Thyroid gland (tissue), 4 donors: ENCODE data around the gene KCTD2. TPM values are rescaled to one million over a fixed set of nuclear protein-coding genes. Genes with fewer than 3 reads are reported as not detected.
A peak's percentile ranks its signal among the peaks of the same experiment; 100 is the strongest.

ENCODE experiments used
- DNase-seq, 2 donors: peaks; one replicate each; pipeline ENCODE4 v3.0.0-alpha.2; 2019
- H3K27ac ChIP-seq, 3 donors: fragments of 200-600 bp; sonication (generic); 1 replicate in 2 of 3; 2 replicates in 1 of 3; pipeline ENCODE4 v1.5.1; 2016 to 2019; ENCODE audit warnings: mild to moderate bottlenecking in 1 of 3, moderate library complexity in 1 of 3
- H3K27me3 ChIP-seq: fragments of 200-600 bp; sonication (generic); one replicate; pipeline ENCODE4 v1.5.1; 2019
- H3K36me3 ChIP-seq, 2 donors: fragments of 200-600 bp; sonication (generic); one replicate each; pipeline ENCODE4 v1.5.1; 2016 to 2019
- H3K4me1 ChIP-seq, 2 donors: fragments of 200-600 bp; sonication (generic); one replicate each; pipeline ENCODE4 v1.5.1; 2017 to 2019
- H3K4me3 ChIP-seq, 3 donors: fragments of 200-600 bp; sonication (generic); replicated peaks in 1 of 3; 1 replicate in 2 of 3; 2 replicates in 1 of 3; pipeline ENCODE4 v1.5.1; 2016; ENCODE audit warnings: mild to moderate bottlenecking in 1 of 3
- H3K9me3 ChIP-seq: fragments of 200-600 bp; sonication (generic); one replicate; pipeline ENCODE4 v1.5.1; 2017
- CTCF ChIP-seq, 6 experiments: fragments of 200-600 bp in 3 of 6; fragments of 450-650 bp in 3 of 6; sonication (generic) in 3 of 6; IDR thresholded peaks; one replicate each; pipeline ENCODE4 v1.5.1; 2016 to 2019; ENCODE audit warnings: antibody characterized with exemption in 6 of 6, mild to moderate bottlenecking in 2 of 6, inconsistent platforms in 1 of 6, moderate library complexity in 1 of 6
- POLR2A ChIP-seq, 2 donors: fragments of 450-650 bp; IDR thresholded peaks; one replicate each; pipeline ENCODE4 v1.6.1; 2017; ENCODE audit warnings: antibody characterized with exemption in 2 of 2, mild to moderate bottlenecking in 2 of 2, moderate library complexity in 1 of 2
- WGBS, 2 donors: methylation state at CpG; one replicate each; pipeline ENCODE4 v1.1.5; 2017; 5-methylcytosine and 5-hydroxymethylcytosine counted together
- intact Hi-C: fragments of 100-400 bp; cut with DNase I; formaldehyde crosslinking; loops from one replicate; pipeline ENCODE4 v1.15.1; 2023
- total RNA-seq, 4 donors: library from RNA; depleted of rRNA; stranded (reverse); fragments of >200 nt; gene quantifications; one replicate each; pipeline ENCODE4 v1.2.3, GENCODE V29; 2016

KCTD2 gene
- total RNA-seq: 10 to 100 TPM; 33.6 to 48.6 (median 41.7) TPM

GRCh38 chr17:75046407-75047289 is at the start of gene KCTD2, which contains the start of gene ATP5PD:
TSS of gene KCTD2 (plus strand) at chr17:75047225. CDS start at chr17:75047251, 26 bp downstream.
TSS of gene ATP5PD (minus strand) at chr17:75046969. CDS start at chr17:75042650, 4,319 bp downstream.
- Histone ChIP-seq H3K27me3 (no peaks in the 10 kb centered on the region), H3K36me3 (peaks cover 6 to 7% of the 10 kb centered on the region in 2 donors), H3K4me3 (peak within 1 kb of the TSS; percentile 56 to 98 (median 64)), H3K4me1 (peaks cover 16 to 17% of the 10 kb centered on the region in 2 donors), H3K9me3 (no peaks in the 10 kb centered on the region), H3K27ac (peak within 1 kb of the TSS; percentile 83 to 90 (median 88))
- DNase-seq: peak; percentile 97
- intact Hi-C loops: no loop called here
- WGBS, 2 donors: 0% methylated on average over 16 to 32 of the region's 72 CpGs
- TF ChIP-seq CTCF (IDR thresholded peaks at IDR 0.05) (no peak), POLR2A (IDR thresholded peaks at IDR 0.05) (peak; percentile 71 to 95)

- no peaks in the 10 kb centered on the region for H3K27me3 ChIP-seq
- TF ChIP-seq POLR2A (IDR thresholded peaks at IDR 0.05): no peak
- no peak for TF ChIP-seq CTCF (IDR thresholded peaks at IDR 0.05)
- H3K4me1 ChIP-seq: no peaks in the 10 kb centered on the region
- DNase-seq: no peak
- WGBS, 2 donors: 86 to 88% methylated on average over 6 of the region's 6 CpGs
- no peak overlapping the region for H3K4me3 ChIP-seq
- intact Hi-C loops: no loop called here
- no peaks in the 10 kb centered on the region for H3K9me3 ChIP-seq
- H3K36me3 ChIP-seq: no peaks in the 10 kb centered on the region
- H3K27ac ChIP-seq: no peak overlapping the region
Measured at GRCh38 chr17:74998783-74999182, 48.2 kb upstream of the KCTD2 start.

GRCh38 chr17:74999523-74999922 is 47.5 kb upstream of the KCTD2 start:
- TF ChIP-seq CTCF (IDR thresholded peaks at IDR 0.05) (no peak), POLR2A (IDR thresholded peaks at IDR 0.05) (no peak)
- no peak for DNase-seq
- no peak overlapping the region for H3K27ac ChIP-seq
- no peaks in the 10 kb centered on the region for H3K4me1 ChIP-seq
- intact Hi-C loops: no loop called here
- no peaks in the 10 kb centered on the region for H3K27me3 ChIP-seq
- H3K9me3 ChIP-seq: no peaks in the 10 kb centered on the region
- H3K4me3 ChIP-seq: no peak overlapping the region
- H3K36me3 ChIP-seq: no peaks in the 10 kb centered on the region
- WGBS, 2 donors: 79 to 90% methylated on average over 4 of the region's 4 CpGs

- 90 to 93% methylated on average over 14 to 15 of the region's 15 CpGs for WGBS, 2 donors
- Histone ChIP-seq H3K4me1 (no peaks in the 10 kb centered on the region), H3K4me3 (no peak overlapping the region), H3K27ac (no peak overlapping the region), H3K36me3 (no peaks in the 10 kb centered on the region), H3K9me3 (no peaks in the 10 kb centered on the region), H3K27me3 (no peaks in the 10 kb centered on the region)
- TF ChIP-seq CTCF (IDR thresholded peaks at IDR 0.05): no peak
- no peak for TF ChIP-seq POLR2A (IDR thresholded peaks at IDR 0.05)
- no peak for DNase-seq
- intact Hi-C loops: no loop called here
Measured at GRCh38 chr17:75001915-75002843, 44.8 kb upstream of the KCTD2 start.
